K562 (cell line): ENCODE measurements around the gene HGFAC. TPM values are rescaled to one million over a fixed set of nuclear protein-coding genes. Genes with fewer than 3 reads are reported as not detected.

Experiments used
- polyA plus RNA-seq, 8 experiments: library from polyadenylated mRNA; depleted of rRNA in 4 of 8; stranded (reverse) in 5 of 8; unstranded in 3 of 8; fragments of >200 nt; fragmentation: Nextera tagmentation in 2 of 8; fragmentation: Illumina TruSeq in 1 of 8; extraction: Ambion mirVana in 2 of 8; extraction: Trizol in 1 of 8; gene quantifications; 2 replicates each; pipeline versions ENCODE4 v1.2.1 to v1.2.3, GENCODE V29; 2011 to 2014; ENCODE audit warnings: inconsistent platforms in 1 of 8, missing spikeins in 1 of 8
- total RNA-seq, 7 experiments: library from RNA; depleted of rRNA in 6 of 7; stranded (reverse); fragments of >200 nt in 6 of 7; fragmentation: Illumina TruSeq in 2 of 7; extraction: Trizol in 2 of 7; gene quantifications; 2 replicates each; pipeline versions ENCODE4 v1.2.1 to v1.2.3, GENCODE V29; 2011 to 2021; ENCODE audit warnings: low replicate concordance in 1 of 7

HGFAC gene
- total and polyA plus RNA-seq, 9 of the 15 experiments (the other 6 are each of a cell fraction or from before 2014, with no cell fraction given), result 0.13 TPM; not detected in 8

Other genes starting within 250 kb of the HGFAC start
- gene MSANTD1, start 192.8 kb upstream of the HGFAC start, total RNA-seq (2014; rRNA removed), result 0.12 TPM in 1 of 2 replicates, not detected in the other
- 0.04 TPM in 1 of 2 replicates, not detected in the other for gene MSANTD1, start 192.8 kb upstream of the HGFAC start, total RNA-seq (2014; rRNA removed; fragmentation: Illumina TruSeq; extraction: Trizol)
- gene MSANTD1, start 192.8 kb upstream of the HGFAC start, total RNA-seq (2015; rRNA removed; fragmentation: Illumina TruSeq; extraction: Trizol), result 0.07 TPM in 1 of 2 replicates, not detected in the other
- gene MSANTD1, start 192.8 kb upstream of the HGFAC start, total RNA-seq (2021), result 0.09 TPM in 1 of 2 replicates, not detected in the other
- gene MSANTD1, start 192.8 kb upstream of the HGFAC start, polyA plus RNA-seq (2011; rRNA removed), result not detected in 2 replicates
- gene MSANTD1, start 192.8 kb upstream of the HGFAC start, polyA plus RNA-seq (2014; fragmentation: Illumina TruSeq; extraction: Trizol), result not detected in 2 replicates
- gene MSANTD1, start 192.8 kb upstream of the HGFAC start, polyA plus RNA-seq (2014; fragmentation: Nextera tagmentation; extraction: Ambion mirVana), result not detected
- not detected in 2 replicates for gene MSANTD1, start 192.8 kb upstream of the HGFAC start, polyA plus RNA-seq (2014; rRNA removed)
- 3.6 and 4.7 TPM in 2 replicates for gene RGS12, start 148.9 kb upstream of the HGFAC start, total RNA-seq (2014; rRNA removed)
- 5.7 and 6.4 TPM in 2 replicates for gene RGS12, start 148.9 kb upstream of the HGFAC start, total RNA-seq (2014; rRNA removed; fragmentation: Illumina TruSeq; extraction: Trizol)
- gene RGS12, start 148.9 kb upstream of the HGFAC start, total RNA-seq (2015; rRNA removed; fragmentation: Illumina TruSeq; extraction: Trizol), result 6.3 and 6.4 TPM in 2 replicates
- gene RGS12, start 148.9 kb upstream of the HGFAC start, total RNA-seq (2021), result 6.8 and 8.8 TPM in 2 replicates
- 4.3 and 5.8 TPM in 2 replicates for gene RGS12, start 148.9 kb upstream of the HGFAC start, polyA plus RNA-seq (2011; rRNA removed)
- gene RGS12, start 148.9 kb upstream of the HGFAC start, polyA plus RNA-seq (2014; fragmentation: Illumina TruSeq; extraction: Trizol), result 5.5 and 6.4 TPM in 2 replicates
- gene RGS12, start 148.9 kb upstream of the HGFAC start, polyA plus RNA-seq (2014; fragmentation: Nextera tagmentation; extraction: Ambion mirVana), result under 1 TPM; 0.30 to 0.42 TPM
- 4.2 and 5.1 TPM in 2 replicates for gene RGS12, start 148.9 kb upstream of the HGFAC start, polyA plus RNA-seq (2014; rRNA removed)
- gene DOK7, start 21.3 kb downstream of the HGFAC start, total RNA-seq (2014; rRNA removed), result not detected in 2 replicates
- gene DOK7, start 21.3 kb downstream of the HGFAC start, total RNA-seq (2014; rRNA removed; fragmentation: Illumina TruSeq; extraction: Trizol), result not detected in 2 replicates
- not detected in 2 replicates for gene DOK7, start 21.3 kb downstream of the HGFAC start, total RNA-seq (2015; rRNA removed; fragmentation: Illumina TruSeq; extraction: Trizol)
- not detected in 2 replicates for gene DOK7, start 21.3 kb downstream of the HGFAC start, total RNA-seq (2021)
- not detected in 2 replicates for gene DOK7, start 21.3 kb downstream of the HGFAC start, polyA plus RNA-seq (2011; rRNA removed)
- gene DOK7, start 21.3 kb downstream of the HGFAC start, polyA plus RNA-seq (2014; fragmentation: Illumina TruSeq; extraction: Trizol), result not detected in 2 replicates
- gene DOK7, start 21.3 kb downstream of the HGFAC start, polyA plus RNA-seq (2014; fragmentation: Nextera tagmentation; extraction: Ambion mirVana), result not detected
- gene DOK7, start 21.3 kb downstream of the HGFAC start, polyA plus RNA-seq (2014; rRNA removed), result not detected in 2 replicates
- 73.5 and 105 TPM in 2 replicates for gene LRPAP1, start 90.5 kb downstream of the HGFAC start, total RNA-seq (2014; rRNA removed)
- gene LRPAP1, start 90.5 kb downstream of the HGFAC start, total RNA-seq (2014; rRNA removed; fragmentation: Illumina TruSeq; extraction: Trizol), result 18.7 and 24.6 TPM in 2 replicates
- gene LRPAP1, start 90.5 kb downstream of the HGFAC start, total RNA-seq (2015; rRNA removed; fragmentation: Illumina TruSeq; extraction: Trizol), result 41.8 and 49.7 TPM in 2 replicates
- 72.0 and 75.5 TPM in 2 replicates for gene LRPAP1, start 90.5 kb downstream of the HGFAC start, total RNA-seq (2021)
- gene LRPAP1, start 90.5 kb downstream of the HGFAC start, polyA plus RNA-seq (2011; rRNA removed), result 43.6 and 45.0 TPM in 2 replicates
- 33.1 and 55.4 TPM in 2 replicates for gene LRPAP1, start 90.5 kb downstream of the HGFAC start, polyA plus RNA-seq (2014; fragmentation: Illumina TruSeq; extraction: Trizol)
- gene LRPAP1, start 90.5 kb downstream of the HGFAC start, polyA plus RNA-seq (2014; fragmentation: Nextera tagmentation; extraction: Ambion mirVana), result 1 to 10 TPM; 1.1 to 6.1 TPM
- gene LRPAP1, start 90.5 kb downstream of the HGFAC start, polyA plus RNA-seq (2014; rRNA removed), result 57.7 and 69.9 TPM in 2 replicates